Measurements from ENCODE around the gene KIAA1755. TPM values are rescaled to one million over a fixed set of nuclear protein-coding genes. Genes with fewer than 3 reads are reported as not detected.

Gene KIAA1755
- polyA plus RNA-seq, 1 of the 3 experiments (the other 2 are of a cell fraction): 0.54 TPM

DNA sequence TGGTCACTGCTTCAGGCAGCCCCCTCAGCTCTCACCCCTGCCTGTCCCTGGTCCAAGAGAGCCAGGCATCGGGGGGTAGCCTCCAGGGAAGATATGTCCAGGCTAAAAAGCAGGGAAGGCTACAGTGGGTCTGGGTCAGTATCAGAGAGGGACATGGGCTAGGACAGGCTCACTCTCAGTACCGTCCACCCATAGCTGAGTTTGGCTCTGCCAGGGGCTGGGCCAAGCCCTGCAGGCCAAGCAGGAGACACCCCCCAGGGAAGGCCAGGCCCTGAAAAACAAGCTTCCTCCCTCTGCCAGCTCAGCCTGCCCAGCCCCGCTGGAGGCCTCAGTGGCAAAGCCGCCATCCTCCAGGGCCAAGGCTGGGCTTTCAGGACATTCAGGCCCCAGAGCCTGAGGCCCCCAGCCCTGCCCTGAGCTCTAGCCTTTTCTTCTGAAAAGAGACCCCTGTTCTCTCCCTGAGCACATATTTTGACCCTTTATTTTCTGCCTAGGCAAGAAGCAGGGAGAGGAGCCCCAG, 66.9 kb downstream of the KIAA1755 start:
- CTCF ChIA-PET: interaction anchor here (1.1 to 16.4 kb wide), 2 partner anchors 29 to 136 kb away, joined by 3 to 148 read pairs; no protein-coding TSS in a partner anchor
- TF ChIP-seq RAD21 (IDR thresholded peaks at IDR 0.05; ENCODE audit: low read length) (no peak), RXRA (IDR thresholded peaks at IDR 0.05; ENCODE audit: borderline replicate concordance, low read depth) (no peak), MEF2A (IDR thresholded peaks at IDR 0.05; ENCODE audit: borderline replicate concordance, low read depth) (no peak), MXI1 (IDR thresholded peaks at IDR 0.05; ENCODE audit: low read depth, low read length) (no peak), GABPA (IDR thresholded peaks at IDR 0.05; ENCODE audit: low read depth) (no peak), SIN3A (IDR thresholded peaks at IDR 0.05; ENCODE audit: borderline replicate concordance, low read depth, low read length) (no peak), EP300 (IDR thresholded peaks at IDR 0.05; ENCODE audit: borderline replicate concordance in 1 of 2, low read depth in 1 of 2, low read length in 1 of 2) (no peak), TAF1 (IDR thresholded peaks at IDR 0.05; ENCODE audit: borderline replicate concordance, low read depth, low read length) (no peak), EZH2phosphoT487 (IDR thresholded peaks at IDR 0.05; ENCODE audit: borderline replicate concordance, low read depth) (no peak), JUND (IDR thresholded peaks at IDR 0.05) (no peak), FOXM1 (IDR thresholded peaks at IDR 0.05; ENCODE audit: low read depth) (no peak), SMC3 (IDR thresholded peaks at IDR 0.05; ENCODE audit: low read depth, low read length) (no peak), RCOR1 (IDR thresholded peaks at IDR 0.05; ENCODE audit: low read length) (no peak), NRF1 (IDR thresholded peaks at IDR 0.05; ENCODE audit: low read depth, low read length) (no peak)
- TF ChIP-seq, protein P1, sequence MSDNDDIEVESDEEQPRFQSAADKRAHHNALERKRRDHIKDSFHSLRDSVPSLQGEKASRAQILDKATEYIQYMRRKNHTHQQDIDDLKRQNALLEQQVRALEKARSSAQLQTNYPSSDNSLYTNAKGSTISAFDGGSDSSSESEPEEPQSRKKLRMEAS (IDR thresholded peaks at IDR 0.05; ENCODE audit: low read depth): no peak
- TF ChIP-seq, protein P2, sequence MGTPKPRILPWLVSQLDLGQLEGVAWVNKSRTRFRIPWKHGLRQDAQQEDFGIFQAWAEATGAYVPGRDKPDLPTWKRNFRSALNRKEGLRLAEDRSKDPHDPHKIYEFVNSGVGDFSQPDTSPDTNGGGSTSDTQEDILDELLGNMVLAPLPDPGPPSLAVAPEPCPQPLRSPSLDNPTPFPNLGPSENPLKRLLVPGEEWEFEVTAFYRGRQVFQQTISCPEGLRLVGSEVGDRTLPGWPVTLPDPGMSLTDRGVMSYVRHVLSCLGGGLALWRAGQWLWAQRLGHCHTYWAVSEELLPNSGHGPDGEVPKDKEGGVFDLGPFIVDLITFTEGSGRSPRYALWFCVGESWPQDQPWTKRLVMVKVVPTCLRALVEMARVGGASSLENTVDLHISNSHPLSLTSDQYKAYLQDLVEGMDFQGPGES (IDR thresholded peaks at IDR 0.05; ENCODE audit: low read depth, low read length): no peak
- TF ChIP-seq, protein P3, sequence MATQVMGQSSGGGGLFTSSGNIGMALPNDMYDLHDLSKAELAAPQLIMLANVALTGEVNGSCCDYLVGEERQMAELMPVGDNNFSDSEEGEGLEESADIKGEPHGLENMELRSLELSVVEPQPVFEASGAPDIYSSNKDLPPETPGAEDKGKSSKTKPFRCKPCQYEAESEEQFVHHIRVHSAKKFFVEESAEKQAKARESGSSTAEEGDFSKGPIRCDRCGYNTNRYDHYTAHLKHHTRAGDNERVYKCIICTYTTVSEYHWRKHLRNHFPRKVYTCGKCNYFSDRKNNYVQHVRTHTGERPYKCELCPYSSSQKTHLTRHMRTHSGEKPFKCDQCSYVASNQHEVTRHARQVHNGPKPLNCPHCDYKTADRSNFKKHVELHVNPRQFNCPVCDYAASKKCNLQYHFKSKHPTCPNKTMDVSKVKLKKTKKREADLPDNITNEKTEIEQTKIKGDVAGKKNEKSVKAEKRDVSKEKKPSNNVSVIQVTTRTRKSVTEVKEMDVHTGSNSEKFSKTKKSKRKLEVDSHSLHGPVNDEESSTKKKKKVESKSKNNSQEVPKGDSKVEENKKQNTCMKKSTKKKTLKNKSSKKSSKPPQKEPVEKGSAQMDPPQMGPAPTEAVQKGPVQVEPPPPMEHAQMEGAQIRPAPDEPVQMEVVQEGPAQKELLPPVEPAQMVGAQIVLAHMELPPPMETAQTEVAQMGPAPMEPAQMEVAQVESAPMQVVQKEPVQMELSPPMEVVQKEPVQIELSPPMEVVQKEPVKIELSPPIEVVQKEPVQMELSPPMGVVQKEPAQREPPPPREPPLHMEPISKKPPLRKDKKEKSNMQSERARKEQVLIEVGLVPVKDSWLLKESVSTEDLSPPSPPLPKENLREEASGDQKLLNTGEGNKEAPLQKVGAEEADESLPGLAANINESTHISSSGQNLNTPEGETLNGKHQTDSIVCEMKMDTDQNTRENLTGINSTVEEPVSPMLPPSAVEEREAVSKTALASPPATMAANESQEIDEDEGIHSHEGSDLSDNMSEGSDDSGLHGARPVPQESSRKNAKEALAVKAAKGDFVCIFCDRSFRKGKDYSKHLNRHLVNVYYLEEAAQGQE (IDR thresholded peaks at IDR 0.05; ENCODE audit: low read depth, low read length): no peak
- Histone ChIP-seq H3K27ac (ENCODE audit: low read depth in 2 of 2, low read length in 1 of 2) (no peak overlapping the region), H3K9me3 (no peaks in the 10 kb centered on the region), H3K4me1 (ENCODE audit: control insufficient read depth in 1 of 2, insufficient read depth in 2 of 2, low read depth in 1 of 2, low read length in 1 of 2) (peaks cover 0 to 15% of the 10 kb centered on the region in 2 experiments; a peak in 2 of 4 replicates), H3K4me3 (ENCODE audit: low read depth in 2 of 2, low read length in 1 of 2) (no peak overlapping the region), H3K36me3 (replicated peaks in 1 of 2; ENCODE audit: control insufficient read depth in 1 of 2, insufficient read depth in 2 of 2, low read length in 1 of 2) (no peaks in the 10 kb centered on the region), H4K20me1 (ENCODE audit: insufficient read depth) (no peaks in the 10 kb centered on the region), H3K9ac (no peak overlapping the region), H3F3A (replicated peaks; ENCODE audit: insufficient read depth) (peaks cover 6% of the 10 kb centered on the region), H3K4me2 (no peak overlapping the region), H3K9me2 (no peaks in the 10 kb centered on the region), H3K79me2 (ENCODE audit: insufficient read depth) (no peaks in the 10 kb centered on the region), H2AFZ (ENCODE audit: low read depth) (no peak overlapping the region), H3K27me3 (ENCODE audit: insufficient read depth) (no peaks in the 10 kb centered on the region)
- no peak for DNase-seq
- POLR2A ChIA-PET: no interaction called here
- WGBS (ENCODE audit: low lambda C conversion rate): 89% methylated on average over 2 of the region's 4 CpGs

Measured in SK-N-SH (cell line).